Measurements from ENCODE around the gene GRK2. TPM values are rescaled to one million over a fixed set of nuclear protein-coding genes. Genes with fewer than 3 reads are reported as not detected.

Gene GRK2
- total RNA-seq, 1 donor from 2014 or later = 101 TPM

DNA sequence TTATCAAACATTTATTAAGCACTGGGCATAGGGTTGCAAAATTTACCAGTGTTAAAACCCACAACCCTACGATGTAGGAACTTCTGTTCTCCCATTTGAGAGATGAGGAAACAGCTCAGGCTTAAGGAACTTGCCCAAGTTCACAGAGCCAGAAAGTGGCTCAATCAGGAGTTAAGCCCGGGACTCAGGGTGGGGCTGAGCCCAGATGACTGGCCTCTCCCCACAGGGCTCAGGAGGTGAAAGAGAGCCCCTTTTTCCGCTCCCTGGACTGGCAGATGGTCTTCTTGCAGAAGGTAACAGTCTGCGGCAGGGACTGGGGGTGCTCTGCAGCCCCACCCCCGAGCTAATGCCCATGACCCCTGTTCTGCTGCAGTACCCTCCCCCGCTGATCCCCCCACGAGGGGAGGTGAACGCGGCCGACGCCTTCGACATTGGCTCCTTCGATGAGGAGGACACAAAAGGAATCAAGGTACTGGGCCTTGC is 17.2 kb downstream of the GRK2 start:
- TF ChIP-seq, protein P1, sequence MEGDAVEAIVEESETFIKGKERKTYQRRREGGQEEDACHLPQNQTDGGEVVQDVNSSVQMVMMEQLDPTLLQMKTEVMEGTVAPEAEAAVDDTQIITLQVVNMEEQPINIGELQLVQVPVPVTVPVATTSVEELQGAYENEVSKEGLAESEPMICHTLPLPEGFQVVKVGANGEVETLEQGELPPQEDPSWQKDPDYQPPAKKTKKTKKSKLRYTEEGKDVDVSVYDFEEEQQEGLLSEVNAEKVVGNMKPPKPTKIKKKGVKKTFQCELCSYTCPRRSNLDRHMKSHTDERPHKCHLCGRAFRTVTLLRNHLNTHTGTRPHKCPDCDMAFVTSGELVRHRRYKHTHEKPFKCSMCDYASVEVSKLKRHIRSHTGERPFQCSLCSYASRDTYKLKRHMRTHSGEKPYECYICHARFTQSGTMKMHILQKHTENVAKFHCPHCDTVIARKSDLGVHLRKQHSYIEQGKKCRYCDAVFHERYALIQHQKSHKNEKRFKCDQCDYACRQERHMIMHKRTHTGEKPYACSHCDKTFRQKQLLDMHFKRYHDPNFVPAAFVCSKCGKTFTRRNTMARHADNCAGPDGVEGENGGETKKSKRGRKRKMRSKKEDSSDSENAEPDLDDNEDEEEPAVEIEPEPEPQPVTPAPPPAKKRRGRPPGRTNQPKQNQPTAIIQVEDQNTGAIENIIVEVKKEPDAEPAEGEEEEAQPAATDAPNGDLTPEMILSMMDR (IDR thresholded peaks at IDR 0.05) = no peak
- peak overlapping the region; percentile 19 for H3K4me3 ChIP-seq
- peak overlapping the region; percentile 99 for H3K27ac ChIP-seq
- H3K4me1 ChIP-seq = peaks cover 90% of the 10 kb centered on the region
- H3K27me3 ChIP-seq (ENCODE audit: low read depth) = no peaks in the 10 kb centered on the region
- DNase-seq = peak; percentile 72
- intact Hi-C loops (cut with DNase I) = no loop called here
- H3K9me3 ChIP-seq = no peaks in the 10 kb centered on the region
- H3K36me3 ChIP-seq = peaks cover 89% of the 10 kb centered on the region
- ATAC-seq = peak; percentile 25 to 42

DNA sequence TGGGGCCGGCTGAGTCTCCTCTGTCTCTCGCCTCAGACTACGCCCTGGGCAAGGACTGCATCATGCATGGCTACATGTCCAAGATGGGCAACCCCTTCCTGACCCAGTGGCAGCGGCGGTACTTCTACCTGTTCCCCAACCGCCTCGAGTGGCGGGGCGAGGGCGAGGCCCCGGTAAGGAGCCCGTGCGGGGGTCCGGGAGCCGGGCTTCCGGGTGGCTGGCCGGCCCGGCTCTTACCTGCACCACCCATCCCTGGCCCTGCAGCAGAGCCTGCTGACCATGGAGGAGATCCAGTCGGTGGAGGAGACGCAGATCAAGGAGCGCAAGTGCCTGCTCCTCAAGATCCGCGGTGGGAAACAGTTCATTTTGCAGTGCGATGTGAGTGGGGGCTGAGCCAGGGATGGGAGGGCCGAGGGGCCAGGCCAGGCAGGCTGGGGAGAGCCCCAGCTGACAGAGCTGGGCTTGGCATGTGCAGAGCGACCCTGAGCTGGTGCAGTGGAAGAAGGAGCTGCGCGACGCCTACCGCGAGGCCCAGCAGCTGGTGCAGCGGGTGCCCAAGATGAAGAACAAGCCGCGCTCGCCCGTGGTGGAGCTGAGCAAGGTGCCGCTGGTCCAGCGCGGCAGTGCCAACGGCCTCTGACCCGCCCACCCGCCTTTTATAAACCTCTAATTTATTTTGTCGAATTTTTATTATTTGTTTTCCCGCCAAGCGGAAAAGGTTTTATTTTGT is 18.7 kb downstream of the GRK2 start:
- TF ChIP-seq, protein P1 (IDR thresholded peaks at IDR 0.05) = no peak
- peaks cover 80% of the 10 kb centered on the region for H3K4me1 ChIP-seq
- no peaks in the 10 kb centered on the region for H3K27me3 ChIP-seq (ENCODE audit: low read depth)
- peak overlapping the region; percentile 24 for H3K4me3 ChIP-seq
- peaks cover 74% of the 10 kb centered on the region for H3K36me3 ChIP-seq
- intact Hi-C loops (cut with DNase I) = no loop called here
- peak; percentile 59 for DNase-seq
- no peaks in the 10 kb centered on the region for H3K9me3 ChIP-seq
- H3K27ac ChIP-seq = peak overlapping the region; percentile 99
- ATAC-seq = no peak

DNA sequence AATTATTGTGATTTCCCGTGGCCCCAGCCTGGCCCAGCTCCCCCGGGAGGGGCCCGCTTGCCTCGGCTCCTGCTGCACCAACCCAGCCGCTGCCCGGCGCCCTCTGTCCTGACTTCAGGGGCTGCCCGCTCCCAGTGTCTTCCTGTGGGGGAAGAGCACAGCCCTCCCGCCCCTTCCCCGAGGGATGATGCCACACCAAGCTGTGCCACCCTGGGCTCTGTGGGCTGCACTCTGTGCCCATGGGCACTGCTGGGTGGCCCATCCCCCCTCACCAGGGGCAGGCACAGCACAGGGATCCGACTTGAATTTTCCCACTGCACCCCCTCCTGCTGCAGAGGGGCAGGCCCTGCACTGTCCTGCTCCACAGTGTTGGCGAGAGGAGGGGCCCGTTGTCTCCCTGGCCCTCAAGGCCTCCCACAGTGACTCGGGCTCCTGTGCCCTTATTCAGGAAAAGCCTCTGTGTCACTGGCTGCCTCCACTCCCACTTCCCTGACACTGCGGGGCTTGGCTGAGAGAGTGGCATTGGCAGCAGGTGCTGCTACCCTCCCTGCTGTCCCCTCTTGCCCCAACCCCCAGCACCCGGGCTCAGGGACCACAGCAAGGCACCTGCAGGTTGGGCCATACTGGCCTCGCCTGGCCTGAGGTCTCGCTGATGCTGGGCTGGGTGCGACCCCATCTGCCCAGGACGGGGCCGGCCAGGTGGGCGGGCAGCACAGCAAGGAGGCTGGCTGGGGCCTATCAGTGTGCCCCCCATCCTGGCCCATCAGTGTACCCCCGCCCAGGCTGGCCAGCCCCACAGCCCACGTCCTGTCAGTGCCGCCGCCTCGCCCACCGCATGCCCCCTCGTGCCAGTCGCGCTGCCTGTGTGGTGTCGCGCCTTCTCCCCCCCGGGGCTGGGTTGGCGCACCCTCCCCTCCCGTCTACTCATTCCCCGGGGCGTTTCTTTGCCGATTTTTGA is 19.5 kb downstream of the GRK2 start:
- H3K4me1 ChIP-seq = peaks cover 80% of the 10 kb centered on the region

DNA sequence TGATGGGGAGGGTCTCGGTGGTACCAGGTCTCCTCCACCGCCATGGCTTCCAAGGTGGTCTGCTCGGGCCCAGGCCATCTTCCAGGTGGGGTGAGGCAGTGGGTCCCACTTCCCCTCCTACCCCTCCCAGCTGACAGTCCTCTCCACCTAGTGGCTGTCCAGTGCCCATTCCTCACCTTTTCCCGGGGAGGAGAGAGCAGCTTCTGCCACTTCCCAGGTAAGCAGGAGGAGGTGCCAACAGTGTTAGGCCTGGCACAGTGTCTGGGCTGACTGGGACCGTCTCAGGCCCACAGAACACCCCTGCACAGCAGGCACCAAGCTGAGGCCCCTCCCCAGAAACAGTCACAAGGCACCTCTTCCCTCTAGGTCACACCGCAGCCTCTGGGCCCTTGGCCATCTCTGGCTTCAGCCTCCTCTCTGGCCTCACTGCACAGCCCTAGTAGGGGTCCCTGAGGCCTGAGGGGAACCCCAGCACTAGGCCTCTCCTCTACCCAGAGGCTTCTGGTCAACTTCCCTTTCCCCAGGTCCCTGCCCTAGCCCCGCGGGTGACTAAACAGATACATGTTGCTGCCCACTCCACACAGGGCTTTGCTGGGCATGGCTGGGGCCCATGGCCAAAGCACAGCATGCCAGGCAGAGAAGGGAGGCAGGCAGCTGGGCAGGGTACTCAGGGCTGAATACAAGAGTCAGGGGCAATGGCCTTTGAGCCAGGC is 20.5 kb downstream of the GRK2 start:
- Histone ChIP-seq H3K27ac (peak overlapping the region; percentile 99), H3K9me3 (no peaks in the 10 kb centered on the region), H3K4me3 (peak overlapping the region; percentile 24), H3K36me3 (peaks cover 73% of the 10 kb centered on the region), H3K4me1 (peaks cover 81% of the 10 kb centered on the region), H3K27me3 (ENCODE audit: low read depth) (no peaks in the 10 kb centered on the region)
- peak in 1 of 2 donors; percentile 1 for ATAC-seq
- DNase-seq = peak; percentile 77
- intact Hi-C loops (cut with DNase I) = no loop called here
- TF ChIP-seq, protein P1 (IDR thresholded peaks at IDR 0.05) = no peak

More for the DNA sequence above, 19.5 kb downstream of the GRK2 start:
- Histone ChIP-seq H3K27me3 (ENCODE audit: low read depth) (no peaks in the 10 kb centered on the region), H3K4me3 (peak overlapping the region; percentile 24), H3K27ac (peak overlapping the region; percentile 99), H3K36me3 (peaks cover 73% of the 10 kb centered on the region), H3K9me3 (no peaks in the 10 kb centered on the region)
- ATAC-seq (no peak), DNase-seq (peak; percentile 54)
- intact Hi-C loops (cut with DNase I) = no loop called here
- TF ChIP-seq, protein P1 (IDR thresholded peaks at IDR 0.05) = no peak
